ENCODE measurements around the gene SPIN1. TPM values are rescaled to one million over a fixed set of nuclear protein-coding genes. Genes with fewer than 3 reads are reported as not detected.
A peak's percentile ranks its signal among the peaks of the same experiment; 100 is the strongest.

The SPIN1 gene
- total RNA-seq, 2 experiments from 2014 or later, result 37.7 to 39.0 TPM

DNA sequence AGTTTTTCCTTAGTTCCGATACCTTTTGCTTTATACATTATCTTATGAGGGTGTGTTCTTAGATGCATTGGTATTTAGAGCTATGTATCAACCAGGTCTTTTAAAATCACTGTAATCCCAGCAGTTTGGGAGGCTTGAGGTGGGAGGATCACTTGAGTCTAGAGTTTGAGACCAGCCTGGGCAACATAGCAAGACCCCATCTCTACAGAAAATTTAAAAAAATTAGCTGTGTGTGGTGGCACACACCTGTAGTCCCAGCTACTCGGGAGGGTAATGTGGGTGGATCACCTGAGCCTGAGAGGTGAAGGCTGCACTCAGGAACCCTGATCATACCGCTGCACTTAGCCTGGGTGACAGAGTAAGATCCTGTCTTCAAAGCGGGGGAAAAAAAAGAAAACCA lies 15.1 kb downstream of the SPIN1 start:
- Mint-ChIP-seq H3K9me3 (peaks cover 7% of the 10 kb centered on the region), H3K4me1 (peaks cover 17% of the 10 kb centered on the region)

DNA sequence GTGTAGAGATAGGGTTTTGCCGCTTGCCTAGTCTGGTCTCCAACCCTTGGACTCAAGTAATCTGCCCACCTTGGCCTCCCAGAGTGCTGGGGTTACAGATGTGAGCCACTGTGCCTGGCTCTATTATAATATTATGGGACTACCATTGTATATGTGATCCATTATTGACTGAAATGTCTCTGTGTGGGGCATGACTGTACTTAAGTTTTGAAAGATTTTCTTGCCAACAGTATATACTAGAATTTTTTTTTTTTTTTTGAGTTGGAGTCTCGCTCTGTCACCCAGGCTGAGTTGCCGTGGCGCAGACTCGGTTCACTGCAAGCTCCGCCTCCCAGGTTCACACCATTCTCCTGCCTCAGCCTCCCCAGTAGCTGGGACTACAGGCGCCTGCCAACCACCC lies 17.8 kb downstream of the SPIN1 start:
- H3K36me3 Mint-ChIP-seq, result peaks cover 26% of the 10 kb centered on the region

More for the DNA sequence above, 15.1 kb downstream of the SPIN1 start:
- no peak for DNase-seq
- Mint-ChIP-seq H3K4me3 (no peak overlapping the region), H3K27ac (no peak overlapping the region), H3K27me3 (no peaks in the 10 kb centered on the region), H3K36me3 (peaks cover 17% of the 10 kb centered on the region)

DNA sequence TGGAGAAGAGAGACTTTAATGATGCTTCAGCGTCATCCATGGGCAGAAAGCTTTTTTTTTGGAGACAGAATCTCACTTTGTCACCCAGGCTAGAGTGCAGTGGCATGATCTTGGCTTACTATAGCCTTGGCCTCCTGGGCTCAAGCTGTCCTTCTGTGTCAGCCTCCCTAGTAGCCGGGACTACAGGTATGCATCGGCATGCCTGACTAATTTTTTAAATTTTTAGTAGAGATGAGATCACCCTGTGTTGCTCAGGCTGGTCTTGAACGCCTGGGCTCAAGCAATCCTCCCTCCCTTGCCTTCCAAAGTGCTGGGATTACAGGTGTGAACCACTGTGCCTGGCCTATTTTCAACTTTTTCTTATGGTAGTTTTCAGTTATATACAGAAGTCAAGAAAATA lies 23.2 kb downstream of the SPIN1 start:
- H3K4me3 Mint-ChIP-seq, result no peak overlapping the region
- no peaks in the 10 kb centered on the region for H3K27me3 Mint-ChIP-seq
- peaks cover 56% of the 10 kb centered on the region for H3K36me3 Mint-ChIP-seq
- H3K4me1 Mint-ChIP-seq, result peaks cover 9% of the 10 kb centered on the region
- H3K27ac Mint-ChIP-seq, result no peak overlapping the region
- no peak for DNase-seq
- H3K9me3 Mint-ChIP-seq, result peaks cover 15% of the 10 kb centered on the region

More for the DNA sequence above, 17.8 kb downstream of the SPIN1 start:
- H3K27ac Mint-ChIP-seq, result no peak overlapping the region
- H3K27me3 Mint-ChIP-seq, result no peaks in the 10 kb centered on the region
- peaks cover 11% of the 10 kb centered on the region for H3K9me3 Mint-ChIP-seq
- H3K4me1 Mint-ChIP-seq, result peaks cover 10% of the 10 kb centered on the region
- H3K4me3 Mint-ChIP-seq, result no peak overlapping the region
- DNase-seq, result no peak

DNA sequence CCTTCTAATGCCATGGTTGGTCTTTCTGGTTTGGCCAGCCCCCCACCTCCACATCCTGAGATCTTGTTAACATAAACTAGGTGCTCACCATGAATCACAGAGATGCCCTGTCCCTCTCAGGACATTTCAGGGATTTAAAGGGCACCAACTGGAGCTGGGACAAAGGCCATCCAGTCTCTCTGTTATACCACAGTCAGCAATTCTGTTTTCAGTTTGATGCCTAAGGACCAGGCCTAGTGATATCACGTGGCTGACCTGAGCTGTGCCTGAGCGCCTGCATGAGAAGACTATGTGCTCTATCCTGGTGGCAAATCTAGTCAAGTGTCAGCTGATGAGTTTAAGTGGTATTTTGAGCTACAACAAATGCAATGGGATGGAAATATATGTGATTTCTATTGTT lies 26.1 kb downstream of the SPIN1 start:
- H3K36me3 Mint-ChIP-seq, result peaks cover 81% of the 10 kb centered on the region

DNA sequence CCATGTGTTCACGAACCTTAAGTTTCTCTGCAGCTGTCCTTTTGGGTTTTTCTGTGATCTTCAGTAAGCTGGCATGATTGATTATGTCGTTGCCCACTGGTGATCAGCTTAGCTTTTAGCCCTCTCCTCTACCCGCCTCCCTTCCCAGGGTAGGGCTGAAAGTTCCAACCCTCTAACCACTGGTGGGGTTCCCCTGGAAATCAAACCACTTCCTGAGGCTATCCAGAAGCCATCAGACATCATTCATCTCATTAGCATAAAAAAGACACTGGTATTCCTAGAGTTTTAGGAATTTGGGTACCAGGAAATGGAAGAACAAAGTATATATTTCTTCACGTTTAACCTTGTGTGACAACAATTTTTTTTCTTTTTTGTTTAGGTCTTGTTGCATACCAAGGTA lies 29.8 kb downstream of the SPIN1 start:
- Mint-ChIP-seq H3K36me3 (peaks cover 86% of the 10 kb centered on the region), H3K27ac (no peak overlapping the region), H3K4me3 (no peak overlapping the region), H3K9me3 (peaks cover 39% of the 10 kb centered on the region), H3K4me1 (peaks cover 11% of the 10 kb centered on the region), H3K27me3 (no peaks in the 10 kb centered on the region)
- DNase-seq, result no peak

More for the DNA sequence above, 26.1 kb downstream of the SPIN1 start:
- DNase-seq, result no peak
- H3K27ac Mint-ChIP-seq, result no peak overlapping the region
- no peak overlapping the region for H3K4me3 Mint-ChIP-seq
- no peaks in the 10 kb centered on the region for H3K27me3 Mint-ChIP-seq
- H3K4me1 Mint-ChIP-seq, result peaks cover 14% of the 10 kb centered on the region
- H3K9me3 Mint-ChIP-seq, result peaks cover 30% of the 10 kb centered on the region

DNA sequence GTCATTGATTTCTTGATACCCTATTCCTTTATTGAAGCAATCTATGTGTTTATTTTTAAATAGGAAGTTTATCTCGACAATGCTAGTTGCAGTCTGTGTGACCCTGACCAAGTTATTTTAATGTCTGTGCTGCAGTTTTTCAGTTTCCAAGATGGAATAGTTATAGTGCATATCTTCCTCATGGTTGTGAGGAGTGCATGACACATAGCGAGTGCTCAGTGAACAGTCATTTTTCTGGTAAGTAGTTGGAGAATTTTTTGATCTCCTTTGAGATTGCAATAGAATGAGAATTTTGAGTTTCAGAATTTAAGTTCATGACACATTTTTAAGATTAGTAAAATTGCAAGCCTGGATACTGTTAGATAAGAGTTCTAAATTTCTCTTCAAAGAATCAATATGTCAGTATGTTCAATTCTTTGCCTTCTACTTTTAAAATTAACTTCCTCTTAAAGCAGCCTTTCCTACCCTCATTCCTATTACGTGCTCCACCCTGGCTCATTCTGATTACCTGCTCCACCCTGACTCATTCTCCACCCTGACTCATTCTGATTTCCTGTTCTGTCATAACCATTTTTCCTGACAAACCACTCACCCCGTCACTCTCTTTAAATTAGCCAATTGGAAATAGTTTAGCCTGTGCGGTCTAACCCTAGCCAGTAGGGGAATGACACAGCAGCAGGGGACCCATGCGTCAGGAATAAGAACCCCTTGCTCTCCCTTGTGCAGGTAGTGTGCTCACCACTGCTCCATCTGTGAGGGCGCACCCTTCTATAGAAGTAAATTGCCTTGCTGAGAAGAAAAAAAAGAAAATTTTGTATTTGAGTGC lies 30.7 kb downstream of the SPIN1 start:
- Mint-ChIP-seq H3K27ac (peak overlapping the region; percentile 79), H3K4me3 (no peak overlapping the region), H3K9me3 (peaks cover 39% of the 10 kb centered on the region), H3K27me3 (no peaks in the 10 kb centered on the region), H3K36me3 (peaks cover 81% of the 10 kb centered on the region), H3K4me1 (peaks cover 13% of the 10 kb centered on the region)
- DNase-seq, result peak; percentile 24

DNA sequence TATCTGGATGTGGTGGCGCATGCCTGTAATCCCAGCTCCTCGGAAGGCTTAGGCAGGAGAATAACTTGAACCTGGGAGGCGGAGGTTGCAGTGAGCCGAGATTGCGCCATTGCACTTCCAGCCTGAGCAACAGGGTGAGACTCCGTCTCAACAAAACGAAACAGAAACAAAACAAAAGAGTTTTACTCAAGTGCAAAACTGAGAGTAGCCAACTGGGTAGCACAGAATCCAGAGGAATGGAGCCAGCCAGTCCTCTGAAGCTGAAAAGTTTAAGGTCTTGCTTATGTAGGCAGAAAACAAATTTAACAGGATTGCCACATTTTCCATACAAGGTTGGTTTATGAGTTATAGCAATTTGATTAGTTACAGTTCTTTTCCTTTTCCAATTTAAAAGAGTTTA lies 32.0 kb downstream of the SPIN1 start:
- no peak overlapping the region for H3K27ac Mint-ChIP-seq
- H3K27me3 Mint-ChIP-seq, result no peaks in the 10 kb centered on the region
- H3K4me3 Mint-ChIP-seq, result no peak overlapping the region
- H3K4me1 Mint-ChIP-seq, result peaks cover 13% of the 10 kb centered on the region
- no peak for DNase-seq
- peaks cover 72% of the 10 kb centered on the region for H3K36me3 Mint-ChIP-seq
- peaks cover 32% of the 10 kb centered on the region for H3K9me3 Mint-ChIP-seq

DNA sequence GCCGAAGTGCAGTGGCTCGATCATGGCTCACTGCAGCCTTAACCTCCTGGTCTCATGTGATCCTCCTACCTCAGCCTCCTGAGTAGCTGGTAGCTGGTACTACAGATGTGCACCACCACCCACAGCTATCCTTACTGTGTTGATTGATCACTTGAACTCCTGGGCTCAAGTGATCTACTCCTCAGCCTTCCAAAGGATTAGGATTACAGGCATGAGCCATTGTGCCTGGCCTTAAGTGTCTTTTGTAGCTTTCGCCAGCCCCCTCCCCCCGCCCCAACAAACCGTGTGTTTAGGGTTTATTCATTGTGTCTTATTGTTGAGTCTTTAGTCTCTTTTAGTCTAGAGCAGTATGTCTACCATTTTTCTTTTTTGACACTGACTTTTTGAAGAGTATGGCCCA lies 33.1 kb downstream of the SPIN1 start:
- Mint-ChIP-seq H3K27me3 (no peaks in the 10 kb centered on the region), H3K9me3 (peaks cover 28% of the 10 kb centered on the region), H3K4me3 (no peak overlapping the region), H3K27ac (no peak overlapping the region), H3K36me3 (peaks cover 63% of the 10 kb centered on the region), H3K4me1 (peaks cover 16% of the 10 kb centered on the region)
- no peak for DNase-seq

DNA sequence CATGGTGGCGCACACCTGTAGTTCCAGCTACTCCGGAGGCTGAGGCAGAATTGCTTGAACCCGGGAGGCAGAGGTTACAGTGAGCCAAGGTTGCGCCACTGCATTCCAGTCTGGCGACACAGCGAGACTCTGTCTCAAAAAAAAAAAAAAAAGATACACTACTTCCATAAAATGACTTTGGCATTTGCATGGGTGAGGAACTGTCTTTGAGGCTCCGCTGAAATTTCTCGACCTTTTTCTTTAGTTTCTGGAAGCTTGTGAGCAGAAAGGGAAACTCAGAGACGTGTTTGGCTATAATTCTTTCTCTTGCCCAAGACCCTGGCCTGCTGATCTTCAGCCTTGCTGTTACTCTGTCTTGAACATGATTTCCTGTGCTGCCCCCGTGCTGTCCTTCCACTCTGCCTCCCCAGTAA lies 37.3 kb downstream of the SPIN1 start:
- DNase-seq, result no peak
- Mint-ChIP-seq H3K27me3 (no peaks in the 10 kb centered on the region), H3K9me3 (peaks cover 4% of the 10 kb centered on the region), H3K4me3 (no peak overlapping the region), H3K27ac (no peak overlapping the region), H3K4me1 (peaks cover 9% of the 10 kb centered on the region), H3K36me3 (peaks cover 36% of the 10 kb centered on the region)

DNA sequence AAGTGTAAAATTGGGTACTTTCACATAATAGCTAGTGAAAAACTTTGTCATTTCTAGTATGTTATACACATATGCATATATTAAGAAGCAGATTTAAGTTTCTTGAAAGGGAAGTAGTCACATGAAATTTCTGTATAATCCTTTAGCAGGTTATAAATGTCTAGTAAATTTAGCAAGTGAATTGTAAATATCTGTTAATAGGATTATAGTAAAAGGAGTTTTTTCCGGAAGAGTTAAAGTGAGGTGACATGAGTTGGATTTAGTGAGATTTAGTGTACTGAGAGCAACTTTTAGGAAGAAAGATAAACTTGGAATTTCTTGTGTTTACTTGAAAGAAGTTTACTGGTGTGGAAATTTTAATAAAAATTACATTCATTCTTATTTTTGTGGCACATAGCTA lies 38.4 kb downstream of the SPIN1 start:
- Mint-ChIP-seq H3K27ac (no peak overlapping the region), H3K4me3 (no peak overlapping the region), H3K36me3 (peaks cover 31% of the 10 kb centered on the region), H3K9me3 (no peaks in the 10 kb centered on the region), H3K27me3 (no peaks in the 10 kb centered on the region), H3K4me1 (peaks cover 9% of the 10 kb centered on the region)
- no peak for DNase-seq

DNA sequence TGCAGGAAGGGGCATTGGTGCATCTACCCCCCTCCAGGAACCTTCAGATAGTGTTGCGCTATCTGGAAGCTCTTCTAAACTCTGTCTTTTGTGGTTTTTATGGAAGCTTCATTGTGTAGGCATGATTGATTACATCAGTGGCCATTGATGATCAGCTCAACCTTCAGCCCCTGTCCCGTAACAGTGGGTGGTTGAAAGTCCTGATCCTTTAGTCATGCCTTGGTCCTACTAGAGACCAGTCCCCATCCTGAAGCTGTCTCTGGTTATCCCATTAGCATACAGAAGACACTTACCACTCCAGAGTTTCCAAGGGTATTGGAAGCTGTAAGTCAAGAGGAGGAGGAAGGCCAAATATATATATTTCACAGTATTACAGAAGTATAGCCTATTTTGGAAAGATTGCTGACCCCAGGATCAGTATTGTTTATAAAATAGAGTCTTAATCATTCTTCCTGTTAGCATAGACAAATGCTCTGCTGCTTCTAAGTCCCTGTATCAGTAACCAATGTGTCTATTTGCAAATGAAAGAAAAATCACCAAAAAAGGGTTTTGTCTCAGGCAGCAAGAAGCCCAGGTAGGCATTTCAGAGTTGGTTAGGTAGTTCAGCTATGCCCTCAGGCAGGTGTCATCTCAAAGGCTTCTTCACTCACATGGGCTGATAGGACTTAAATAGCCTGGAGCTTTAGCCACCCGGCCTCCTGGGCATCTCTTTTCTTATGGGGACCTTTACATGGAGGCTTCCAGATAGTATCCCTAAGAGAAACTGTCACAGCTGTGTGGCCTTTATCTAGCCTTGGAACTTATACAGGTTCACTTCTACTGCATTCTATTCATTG lies 41.6 kb downstream of the SPIN1 start:
- Mint-ChIP-seq H3K4me3 (no peak overlapping the region), H3K9me3 (no peaks in the 10 kb centered on the region), H3K27ac (no peak overlapping the region), H3K4me1 (peaks cover 22% of the 10 kb centered on the region), H3K36me3 (peaks cover 44% of the 10 kb centered on the region), H3K27me3 (no peaks in the 10 kb centered on the region)
- DNase-seq, result no peak

DNA sequence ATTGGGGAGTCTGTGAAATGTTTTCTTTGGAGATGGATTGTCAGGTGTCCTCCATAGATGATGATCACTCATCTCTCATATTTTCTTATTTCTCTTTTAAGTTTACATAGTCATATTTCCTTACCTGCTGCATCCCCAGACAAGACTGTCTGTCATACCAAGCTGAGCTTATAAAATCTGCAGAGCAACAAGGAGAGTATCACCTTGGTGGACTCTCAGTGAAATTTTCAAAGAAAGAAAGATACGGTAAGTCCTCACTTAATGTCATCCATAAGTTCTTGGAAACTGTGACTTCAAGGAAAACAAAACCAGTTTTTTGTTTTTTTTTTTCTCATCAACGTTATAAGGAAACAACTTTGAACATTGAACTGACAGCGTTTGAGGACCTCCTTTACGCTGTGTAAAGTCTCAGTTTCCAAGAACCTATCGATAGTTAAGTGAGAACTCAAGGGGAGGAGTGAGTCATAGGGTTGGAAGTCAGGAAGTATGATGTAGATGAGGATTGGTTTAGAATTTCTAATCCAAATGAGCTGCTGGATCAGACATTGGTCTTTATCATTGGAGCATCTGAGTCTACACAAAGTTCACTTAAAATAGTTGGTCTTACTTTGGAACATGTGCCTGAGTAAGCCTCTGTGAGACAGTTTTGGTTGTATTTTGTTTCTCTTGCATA lies 45.5 kb downstream of the SPIN1 start:
- H3K9me3 Mint-ChIP-seq, result peaks cover 2% of the 10 kb centered on the region
- no peak for DNase-seq
- peaks cover 72% of the 10 kb centered on the region for H3K36me3 Mint-ChIP-seq
- H3K27me3 Mint-ChIP-seq, result no peaks in the 10 kb centered on the region
- peak overlapping the region; percentile 55 for H3K4me3 Mint-ChIP-seq
- H3K4me1 Mint-ChIP-seq, result peaks cover 37% of the 10 kb centered on the region
- H3K27ac Mint-ChIP-seq, result peak overlapping the region; percentile 93

DNA sequence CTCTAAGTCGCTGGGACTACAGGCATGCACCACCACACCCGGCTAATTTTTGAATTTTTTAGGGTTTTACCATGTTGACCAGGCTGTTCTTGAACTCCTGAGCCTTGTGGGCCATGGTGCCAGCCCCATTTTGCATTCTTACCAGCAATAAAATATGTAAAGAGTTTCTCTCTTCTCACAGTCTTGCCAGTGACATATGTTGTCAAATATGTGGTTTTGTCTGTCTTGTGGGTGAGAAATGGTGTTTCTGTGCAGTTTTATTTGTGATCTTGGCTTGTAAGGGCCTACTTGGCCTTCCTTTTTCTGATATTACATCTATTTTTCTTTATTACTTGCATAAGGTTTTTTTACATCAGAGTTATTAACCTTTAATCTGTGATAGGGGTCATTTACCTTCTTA lies 47.1 kb downstream of the SPIN1 start:
- Mint-ChIP-seq H3K27ac (peak overlapping the region; percentile 79), H3K9me3 (peaks cover 2% of the 10 kb centered on the region), H3K4me3 (no peak overlapping the region), H3K4me1 (peaks cover 42% of the 10 kb centered on the region), H3K27me3 (no peaks in the 10 kb centered on the region), H3K36me3 (peaks cover 69% of the 10 kb centered on the region)
- no peak for DNase-seq

DNA sequence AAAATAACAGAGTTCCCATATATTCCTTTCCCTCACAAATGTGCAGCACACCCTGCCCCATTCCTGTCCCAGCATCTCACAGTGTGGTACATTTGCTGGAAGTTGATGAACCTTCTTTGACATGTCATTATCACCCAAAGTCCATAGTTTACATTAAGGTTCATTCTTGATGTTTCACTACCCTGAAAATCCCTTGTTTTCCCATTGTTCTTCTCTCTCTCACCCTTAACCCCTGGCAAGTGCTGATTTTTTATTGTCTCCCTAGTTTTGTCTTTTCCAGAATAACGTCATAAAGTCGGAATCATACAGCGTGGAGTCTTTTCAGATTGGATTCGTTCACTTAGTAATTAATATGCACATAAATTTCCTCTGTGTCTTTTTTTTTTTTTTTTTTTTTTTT lies 48.1 kb downstream of the SPIN1 start:
- no peak for DNase-seq
- no peaks in the 10 kb centered on the region for H3K27me3 Mint-ChIP-seq
- peaks cover 42% of the 10 kb centered on the region for H3K4me1 Mint-ChIP-seq
- peaks cover 2% of the 10 kb centered on the region for H3K9me3 Mint-ChIP-seq
- H3K36me3 Mint-ChIP-seq, result peaks cover 70% of the 10 kb centered on the region
- no peak overlapping the region for H3K4me3 Mint-ChIP-seq
- peak overlapping the region; percentile 19 for H3K27ac Mint-ChIP-seq
